ENCODE data around the gene RAB33B.
"Not testable (repeated sequence)": the region's sequence is repeated elsewhere in the genome, so short reads cannot be mapped to it uniquely, and the experiment has no call there.

Gene RAB33B

DNA sequence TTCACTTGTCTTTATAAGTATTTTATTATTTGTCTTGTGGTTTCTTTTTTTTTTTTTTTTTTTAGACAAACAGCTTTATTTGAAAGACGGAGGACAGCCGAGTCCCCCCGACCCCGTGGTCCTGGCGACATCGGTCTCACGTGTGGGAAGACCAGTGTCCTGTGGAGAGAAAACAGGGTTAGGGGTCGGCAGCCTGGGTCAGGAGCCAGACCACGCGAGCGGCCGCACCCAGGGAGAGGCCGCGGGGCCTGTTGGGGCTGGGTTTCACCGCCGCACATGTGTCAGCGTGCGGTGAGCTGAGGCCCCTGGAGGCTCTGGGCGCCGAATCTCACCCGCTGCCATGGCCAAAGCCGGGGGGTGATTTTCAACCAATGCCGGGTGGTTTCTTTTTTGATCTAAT lies 17.8 kb upstream of the RAB33B start:
- TF ChIP-seq, protein P1, sequence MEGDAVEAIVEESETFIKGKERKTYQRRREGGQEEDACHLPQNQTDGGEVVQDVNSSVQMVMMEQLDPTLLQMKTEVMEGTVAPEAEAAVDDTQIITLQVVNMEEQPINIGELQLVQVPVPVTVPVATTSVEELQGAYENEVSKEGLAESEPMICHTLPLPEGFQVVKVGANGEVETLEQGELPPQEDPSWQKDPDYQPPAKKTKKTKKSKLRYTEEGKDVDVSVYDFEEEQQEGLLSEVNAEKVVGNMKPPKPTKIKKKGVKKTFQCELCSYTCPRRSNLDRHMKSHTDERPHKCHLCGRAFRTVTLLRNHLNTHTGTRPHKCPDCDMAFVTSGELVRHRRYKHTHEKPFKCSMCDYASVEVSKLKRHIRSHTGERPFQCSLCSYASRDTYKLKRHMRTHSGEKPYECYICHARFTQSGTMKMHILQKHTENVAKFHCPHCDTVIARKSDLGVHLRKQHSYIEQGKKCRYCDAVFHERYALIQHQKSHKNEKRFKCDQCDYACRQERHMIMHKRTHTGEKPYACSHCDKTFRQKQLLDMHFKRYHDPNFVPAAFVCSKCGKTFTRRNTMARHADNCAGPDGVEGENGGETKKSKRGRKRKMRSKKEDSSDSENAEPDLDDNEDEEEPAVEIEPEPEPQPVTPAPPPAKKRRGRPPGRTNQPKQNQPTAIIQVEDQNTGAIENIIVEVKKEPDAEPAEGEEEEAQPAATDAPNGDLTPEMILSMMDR (IDR thresholded peaks at IDR 0.05; ENCODE audit: control insufficient read depth, insufficient read depth, low read depth, low read length, missing control alignments), result no peak
- DNase-seq (ENCODE audit: low read depth), result no peak
- H3K4me3 ChIP-seq (ENCODE audit: control insufficient read depth, low read depth, low read length), result no peak overlapping the region

DNA sequence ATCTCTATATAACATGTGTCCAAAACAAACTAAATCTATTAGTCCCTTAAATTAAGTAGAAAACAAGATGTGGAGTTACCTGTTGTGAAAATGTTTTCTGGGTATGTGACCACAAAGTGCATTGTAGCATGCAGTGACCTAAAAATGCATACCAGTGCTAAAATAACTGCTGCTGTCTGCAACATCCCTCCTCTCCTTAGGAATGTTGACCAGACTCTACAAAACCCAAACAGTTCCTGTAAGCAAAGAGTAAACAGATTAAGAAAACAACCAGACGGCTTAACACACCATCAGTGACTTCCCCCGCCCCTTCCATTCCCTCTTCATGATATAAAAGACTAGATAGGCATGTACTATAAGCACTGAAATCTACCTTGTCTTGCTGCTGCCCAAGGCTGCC lies 15.8 kb upstream of the RAB33B start:
- TF ChIP-seq, protein P1 (IDR thresholded peaks at IDR 0.05; ENCODE audit: control insufficient read depth, insufficient read depth, low read depth, low read length, missing control alignments), result no peak
- no peak for DNase-seq (ENCODE audit: low read depth)
- no peak overlapping the region for H3K4me3 ChIP-seq (ENCODE audit: control insufficient read depth, low read depth, low read length)

DNA sequence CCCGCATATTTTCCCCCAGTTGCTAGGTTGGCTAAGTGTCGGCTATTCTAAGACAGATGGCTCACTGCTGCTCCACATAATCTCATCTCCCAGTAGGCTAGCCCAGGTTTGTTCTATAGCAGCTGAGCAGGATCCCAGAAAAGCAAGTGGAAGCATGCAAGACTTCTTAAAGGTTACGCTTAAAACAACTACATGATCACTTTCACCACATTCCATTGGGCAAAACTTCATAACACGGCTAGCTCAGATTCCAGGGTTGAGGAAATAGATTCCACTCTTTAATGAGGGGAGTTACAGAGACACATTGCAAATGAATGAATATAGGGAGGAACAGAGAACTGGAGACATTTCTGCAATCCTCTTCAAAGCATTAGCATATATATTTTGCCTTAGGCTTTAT lies 12.9 kb upstream of the RAB33B start:
- no peak overlapping the region for H3K4me3 ChIP-seq (ENCODE audit: control insufficient read depth, low read depth, low read length)
- TF ChIP-seq, protein P1 (IDR thresholded peaks at IDR 0.05; ENCODE audit: control insufficient read depth, insufficient read depth, low read depth, low read length, missing control alignments), result no peak
- DNase-seq (ENCODE audit: low read depth), result no peak

DNA sequence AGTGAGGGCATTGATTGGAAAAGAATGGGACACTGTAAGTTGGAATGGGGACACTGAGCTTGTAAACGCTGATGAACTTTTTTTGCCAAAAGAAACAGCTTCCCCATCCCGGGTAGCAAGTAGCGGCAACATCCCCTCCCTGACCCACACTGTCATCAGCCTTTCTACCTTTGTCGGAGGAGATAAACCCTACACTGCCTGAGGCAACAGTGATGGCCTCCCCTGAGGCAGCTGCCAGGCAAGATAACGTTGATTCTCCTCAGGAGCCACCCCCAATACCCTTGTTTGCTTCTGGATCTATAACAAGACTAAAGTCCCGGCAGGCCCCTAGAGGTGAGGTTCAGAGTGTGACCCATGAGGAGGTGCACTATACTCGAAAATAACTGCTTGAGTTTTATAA lies 10.3 kb upstream of the RAB33B start:
- no peak overlapping the region for H3K4me3 ChIP-seq (ENCODE audit: control insufficient read depth, low read depth, low read length)
- DNase-seq (ENCODE audit: low read depth), result no peak
- TF ChIP-seq, protein P1 (IDR thresholded peaks at IDR 0.05; ENCODE audit: control insufficient read depth, insufficient read depth, low read depth, low read length, missing control alignments), result no peak

DNA sequence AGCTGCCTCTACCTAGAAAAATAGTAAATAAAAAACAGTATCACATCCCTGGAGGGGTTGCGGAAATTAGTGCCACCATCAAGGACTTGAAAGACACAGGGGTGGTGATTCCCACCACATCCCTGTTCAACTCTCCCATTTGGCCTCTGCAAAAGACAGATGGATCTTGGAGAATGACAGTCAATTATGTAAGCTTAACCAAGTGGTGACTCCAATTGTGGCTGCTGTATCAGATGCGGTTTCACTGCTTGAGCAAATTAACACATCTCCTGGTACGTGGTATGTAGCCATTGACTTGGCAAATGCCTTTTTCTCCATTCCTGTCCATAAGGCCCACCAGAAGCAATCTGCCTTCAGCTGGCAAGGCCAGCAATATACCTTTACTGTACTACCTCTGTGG lies 9.0 kb upstream of the RAB33B start:
- H3K4me3 ChIP-seq (ENCODE audit: control insufficient read depth, low read depth, low read length); DNase-seq (ENCODE audit: low read depth): not testable (repeated sequence)

DNA sequence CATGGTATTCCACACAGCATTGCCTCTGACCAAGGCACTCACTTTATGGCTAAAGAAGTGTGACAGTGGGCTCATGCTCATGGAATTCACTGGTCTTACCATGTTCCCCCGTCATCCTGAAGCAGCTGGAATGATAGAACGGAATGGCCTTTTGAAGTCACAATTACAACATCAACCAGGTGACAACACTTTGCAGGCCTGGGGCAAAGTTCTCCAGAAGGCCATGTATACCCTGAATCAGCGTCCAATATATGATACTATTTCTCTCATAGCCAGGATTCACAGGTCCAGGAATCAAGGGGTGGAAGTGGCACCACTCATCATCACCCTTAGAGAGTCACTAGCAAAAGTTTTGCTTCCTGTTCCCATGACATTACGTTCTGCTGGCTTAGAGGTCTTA lies 6.8 kb upstream of the RAB33B start:
- not testable (repeated sequence) for H3K4me3 ChIP-seq (ENCODE audit: control insufficient read depth, low read depth, low read length); DNase-seq (ENCODE audit: low read depth)

DNA sequence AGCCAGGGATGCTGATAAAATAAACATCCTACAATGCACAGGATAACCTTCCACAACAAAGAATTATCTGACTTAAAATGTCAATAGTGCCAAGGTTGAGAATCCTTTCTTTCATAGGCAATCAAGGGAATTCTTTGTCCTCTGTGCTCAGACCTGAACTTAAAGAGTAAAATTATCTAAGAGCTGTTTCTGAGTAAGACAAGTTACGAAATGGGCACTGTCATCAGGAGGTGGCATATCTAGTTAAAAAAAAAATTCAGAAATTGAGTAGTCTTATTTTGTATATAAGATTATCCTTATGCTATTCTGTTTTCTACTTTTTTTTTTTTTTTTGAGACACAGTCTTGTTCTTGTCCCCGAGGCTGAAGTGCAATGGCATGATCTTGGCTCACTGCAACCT lies 3.3 kb upstream of the RAB33B start:
- TF ChIP-seq, protein P1 (IDR thresholded peaks at IDR 0.05; ENCODE audit: control insufficient read depth, insufficient read depth, low read depth, low read length, missing control alignments), result no peak
- no peak overlapping the region for H3K4me3 ChIP-seq (ENCODE audit: control insufficient read depth, low read depth, low read length)
- no peak for DNase-seq (ENCODE audit: low read depth)

DNA sequence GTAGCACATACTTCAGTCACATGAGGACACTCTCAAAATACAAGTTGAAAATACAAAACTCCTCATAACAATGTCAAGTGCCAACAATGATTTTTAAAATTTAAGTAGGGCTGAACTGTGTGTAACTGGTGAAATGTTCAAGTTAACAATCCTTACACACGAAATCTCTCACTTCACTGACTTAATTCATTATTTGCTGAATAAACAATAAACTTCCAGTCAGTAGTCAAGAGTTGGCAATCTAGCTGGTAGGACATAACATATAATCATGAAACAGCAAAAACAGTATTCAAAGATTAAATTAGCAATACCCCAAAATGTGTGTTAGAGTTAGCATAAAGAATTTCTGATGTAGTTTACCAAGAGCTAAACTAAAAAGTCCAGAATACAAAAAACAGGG lies 1.9 kb upstream of the RAB33B start:
- TF ChIP-seq, protein P1 (IDR thresholded peaks at IDR 0.05; ENCODE audit: control insufficient read depth, insufficient read depth, low read depth, low read length, missing control alignments), result no peak
- no peak overlapping the region for H3K4me3 ChIP-seq (ENCODE audit: control insufficient read depth, low read depth, low read length)

More for the DNA sequence above, 1.9 kb upstream of the RAB33B start:
- no peak for DNase-seq (ENCODE audit: low read depth)

All from AG09309 (cell line).